ENCODE results near the gene KRT73. TPM values are rescaled to one million over a fixed set of nuclear protein-coding genes. Genes with fewer than 3 reads are reported as not detected.

The KRT73 gene
- total RNA-seq, 1 experiment from 2014 or later, result not detected

GRCh38 chr12:52591521-52591920 is 26.8 kb downstream of the KRT73 start:
- no peak for TF ChIP-seq CTCF (IDR thresholded peaks at IDR 0.05; ENCODE audit: unreplicated experiment)
- Mint-ChIP-seq H3K9me3 (ENCODE audit: unreplicated experiment) (no peaks in the 10 kb centered on the region), H3K4me1 (ENCODE audit: insufficient read depth, unreplicated experiment) (no peaks in the 10 kb centered on the region), H3K36me3 (ENCODE audit: insufficient read depth, unreplicated experiment) (no peaks in the 10 kb centered on the region), H3K4me3 (ENCODE audit: unreplicated experiment) (no peak overlapping the region), H3K27me3 (ENCODE audit: insufficient read depth, unreplicated experiment) (peaks cover 22% of the 10 kb centered on the region), H3K27ac (ENCODE audit: low read depth, unreplicated experiment) (no peak overlapping the region)
- DNase-seq (ENCODE audit: unreplicated experiment), result no peak
- BruUV-seq (replicated peaks), result no TSS peak
- intact Hi-C loops (cut with micrococcal nuclease), result loop anchor here (10.0 kb wide), 1 partner anchor 123 kb away; no protein-coding TSS in a partner anchor
- ChIA-PET POLR2A (interaction anchor here (0.7 kb wide), 1 partner anchor 19 kb away, joined by 3 read pairs; no protein-coding TSS in a partner anchor), CTCF (interaction anchor here (1.0 to 14.9 kb wide), 3 partner anchors 10 to 448 kb away, joined by 4 to 366 read pairs (median 6); no protein-coding TSS in a partner anchor)

GRCh38 chr12:52590021-52590420 is 28.3 kb downstream of the KRT73 start:
- BruUV-seq (replicated peaks), result no TSS peak
- ChIA-PET POLR2A (interaction anchor here (0.6 to 1.2 kb wide), 3 partner anchors 27 to 95 kb away, joined by 3 read pairs; partner anchors contain the start of gene KRT5), CTCF (interaction anchor here (0.6 to 14.9 kb wide), 5 partner anchors 9 to 288 kb away, joined by 3 to 366 read pairs (median 4); no protein-coding TSS in a partner anchor)
- Mint-ChIP-seq H3K36me3 (ENCODE audit: insufficient read depth, unreplicated experiment) (no peaks in the 10 kb centered on the region), H3K27ac (ENCODE audit: low read depth, unreplicated experiment) (no peak overlapping the region), H3K4me1 (ENCODE audit: insufficient read depth, unreplicated experiment) (no peaks in the 10 kb centered on the region), H3K27me3 (ENCODE audit: insufficient read depth, unreplicated experiment) (peaks cover 22% of the 10 kb centered on the region), H3K4me3 (ENCODE audit: unreplicated experiment) (no peak overlapping the region), H3K9me3 (ENCODE audit: unreplicated experiment) (no peaks in the 10 kb centered on the region)
- TF ChIP-seq CTCF (IDR thresholded peaks at IDR 0.05; ENCODE audit: unreplicated experiment), result no peak
- no peak for DNase-seq (ENCODE audit: unreplicated experiment)
- intact Hi-C loops (cut with micrococcal nuclease), result loop anchor here (10.0 kb wide), 1 partner anchor 125 kb away; no protein-coding TSS in a partner anchor

GRCh38 chr12:52587563-52587962 is 30.8 kb downstream of the KRT73 start:
- Mint-ChIP-seq H3K27ac (ENCODE audit: low read depth, unreplicated experiment) (no peak overlapping the region), H3K9me3 (ENCODE audit: unreplicated experiment) (no peaks in the 10 kb centered on the region), H3K36me3 (ENCODE audit: insufficient read depth, unreplicated experiment) (no peaks in the 10 kb centered on the region), H3K27me3 (ENCODE audit: insufficient read depth, unreplicated experiment) (peaks cover 11% of the 10 kb centered on the region), H3K4me1 (ENCODE audit: insufficient read depth, unreplicated experiment) (no peaks in the 10 kb centered on the region), H3K4me3 (ENCODE audit: unreplicated experiment) (no peak overlapping the region)
- ChIA-PET POLR2A (no interaction called here), CTCF (interaction anchor here (2.6 to 14.9 kb wide), 2 partner anchors 279 to 290 kb away, joined by 12 to 366 read pairs; no protein-coding TSS in a partner anchor)
- BruUV-seq (replicated peaks), result no TSS peak
- intact Hi-C loops (cut with micrococcal nuclease), result no loop called here
- no peak for TF ChIP-seq CTCF (IDR thresholded peaks at IDR 0.05; ENCODE audit: unreplicated experiment)
- no peak for DNase-seq (ENCODE audit: unreplicated experiment)

- ChIA-PET CTCF (interaction anchor here (0.6 to 14.9 kb wide), 5 partner anchors 16 to 395 kb away, joined by 3 to 366 read pairs (median 4); no protein-coding TSS in a partner anchor), POLR2A (interaction anchor here (0.6 kb wide), 1 partner anchor 289 kb away, joined by 3 read pairs; no protein-coding TSS in a partner anchor)
- BruUV-seq (replicated peaks), result no TSS peak
Measured at GRCh38 chr12:52585946-52586345, 32.4 kb downstream of the KRT73 start.

More at GRCh38 chr12:52585946-52586345, 32.4 kb downstream of the KRT73 start:
- H3K27ac Mint-ChIP-seq (ENCODE audit: low read depth, unreplicated experiment), result no peak overlapping the region
- H3K9me3 Mint-ChIP-seq (ENCODE audit: unreplicated experiment), result no peaks in the 10 kb centered on the region
- TF ChIP-seq CTCF (IDR thresholded peaks at IDR 0.05; ENCODE audit: unreplicated experiment), result no peak
- intact Hi-C loops (cut with micrococcal nuclease), result no loop called here
- DNase-seq (ENCODE audit: unreplicated experiment), result no peak
- H3K4me1 Mint-ChIP-seq (ENCODE audit: insufficient read depth, unreplicated experiment), result peaks cover 13% of the 10 kb centered on the region
- no peaks in the 10 kb centered on the region for H3K36me3 Mint-ChIP-seq (ENCODE audit: insufficient read depth, unreplicated experiment)
- no peak overlapping the region for H3K4me3 Mint-ChIP-seq (ENCODE audit: unreplicated experiment)
- H3K27me3 Mint-ChIP-seq (ENCODE audit: insufficient read depth, unreplicated experiment), result no peaks in the 10 kb centered on the region
